Heart right ventricle (tissue), 16 donors: ENCODE measurements around the gene RAMP1. TPM values are rescaled to one million over a fixed set of nuclear protein-coding genes. Genes with fewer than 3 reads are reported as not detected.

Source experiments
- ATAC-seq, 8 donors: fragments of 200-7000 bp; cut with Tn5 transposase; one replicate each; pipeline ENCODE4 v1.9.1; 2020; ENCODE audit warnings: mild to moderate bottlenecking in 8 of 8, moderate library complexity in 8 of 8, moderate number of reproducible peaks in 1 of 8
- DNase-seq, 2 donors: peaks; one replicate each; pipeline ENCODE4 v3.0.0-alpha.2; 2020
- H3K27ac ChIP-seq, 10 donors: fragments of 200-600 bp; sonication (generic) in 2 of 10; one replicate each; pipeline versions ENCODE4 v1.5.0 to v1.8.0; 2020 to 2022; ENCODE audit warnings: mild to moderate bottlenecking in 3 of 10
- H3K27me3 ChIP-seq, 7 donors: fragments of 200-600 bp; one replicate each; pipeline ENCODE4 v1.8.0; 2021 to 2022; ENCODE audit warnings: mild to moderate bottlenecking in 2 of 7
- H3K36me3 ChIP-seq, 9 donors: fragments of 200-600 bp; sonication (generic) in 1 of 9; one replicate each; pipeline versions ENCODE4 v1.5.0 to v1.8.0; 2020 to 2022; ENCODE audit warnings: mild to moderate bottlenecking in 2 of 9
- H3K4me1 ChIP-seq, 9 donors: fragments of 200-600 bp; sonication (generic) in 1 of 9; one replicate each; pipeline versions ENCODE4 v1.5.0 to v1.8.0; 2020 to 2022; ENCODE audit warnings: mild to moderate bottlenecking in 4 of 9
- H3K4me3 ChIP-seq, 10 donors: fragments of 200-600 bp; sonication (generic) in 2 of 10; one replicate each; pipeline versions ENCODE4 v1.5.0 to v1.8.0; 2020 to 2022; ENCODE audit warnings: mild to moderate bottlenecking in 7 of 10, moderate library complexity in 2 of 10
- H3K9me3 ChIP-seq, 11 donors: fragments of 200-600 bp in 10 of 11; sonication (generic) in 2 of 11; one replicate each; pipeline versions ENCODE4 v1.5.0 to v1.8.0; 2013 to 2022; ENCODE audit warnings: mild to moderate bottlenecking in 2 of 11, control low read depth in 1 of 11, moderate library complexity in 1 of 11
- WGBS, 2 donors: extraction: QIAGEN DNeasy Blood & Tissue Kit; methylation state at CpG; one replicate each; pipeline ENCODE4 v1.1.7; 2013; ENCODE audit warnings: inconsistent platforms in 1 of 2; 5-methylcytosine and 5-hydroxymethylcytosine counted together
- intact Hi-C, 10 donors: fragments of 100-400 bp; cut with DNase I; formaldehyde crosslinking; loops; one replicate each; pipeline versions ENCODE4 v1.11.1 to v1.14.2; 2022
- polyA plus RNA-seq, 2 donors: library from polyadenylated mRNA; stranded (reverse); fragments of 200-250 nt; gene quantifications; one replicate each; pipeline ENCODE4 v1.2.3, GENCODE V29; 2013
- total RNA-seq, 10 donors: library from RNA; stranded (reverse); fragmentation: NEBNext Ultra II Directional in 3 of 10; extraction: Animal tissue kit (Norgen Biotek cat#: 25700) in 3 of 10; gene quantifications; one replicate each; pipeline versions ENCODE4 v1.2.1 to v1.2.4, GENCODE V29; 2021 to 2023
- TF ChIP-seq, protein P1 (sequence below), 9 donors: fragments of 200-600 bp; sonication (generic) in 2 of 9; IDR thresholded peaks; one replicate each; pipeline versions ENCODE4 v1.5.0 to v1.8.0; 2021 to 2022; ENCODE audit warnings: antibody characterized with exemption in 9 of 9, mild to moderate bottlenecking in 5 of 9, moderate library complexity in 1 of 9
- donor health status: Arrhythmogenic right ventricular cardiomyopathy.
- donor health status: ischemic (EF 13 %, LVEDD 7.1; RV severe dilation, severe dysfunction).
- donor health status: healthy with polysubstance abuse.
- donor health status: DM: no; HTN: yes; CAD: no.
- donor health status: DM: no; HTN: no; CAD: no.
- donor health status: ischemic (EF 25% LVEDD 6.9; RV normal size, moderate dysfunction).
- donor health status: ischemic (EF 25% LVEDD 5.7; RV mildly dilated, moderate dysfunction).
- donor health status: healthy.
- donor health status: DM: yes; HTN: yes; CAD: no.
- donor health status: Ischemic cardiomyopathy.
- donor health status: ischemic (EF 35%, LVEDD 5.7; RV mildly dilated, moderate dysfunction).
- donor health status: nonischemic (EF 11% LVEDD 7.7; RV severe dilation, severe dysfunction).
- donor health status: DM: yes; HTN: yes; CAD: no.
- donor health status: PGD.
- donor health status: ischemic (EF 29% LVEDD 5.4; RV normal size, mild dysfunction).
- donor health status: nonischemic (EF 23%, LVEDD 6.1; RV moderate dilation, normal function).

The RAMP1 gene
- total and polyA plus RNA-seq, 12 donors: 52.7 to 1,549 (median 178) TPM

DNA sequence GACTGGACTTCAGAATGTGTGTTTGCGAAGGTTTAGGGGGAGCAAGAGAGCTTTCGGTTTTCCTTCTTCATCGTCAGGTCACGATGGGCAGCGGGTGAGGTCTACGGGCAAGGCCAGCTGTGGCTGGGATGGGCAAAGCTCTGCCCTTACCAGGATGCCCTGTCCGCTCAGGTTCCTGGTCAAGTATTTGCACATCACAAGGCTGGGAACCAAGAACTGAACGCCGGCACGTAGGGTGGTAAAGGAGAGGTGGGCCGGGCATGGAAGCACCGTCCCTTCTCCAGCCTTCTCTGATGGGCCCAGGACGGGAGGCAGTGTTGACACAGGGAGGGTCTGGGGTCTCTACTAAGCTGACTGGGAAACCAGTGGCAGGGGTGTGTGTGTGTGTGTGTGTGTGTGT lies 56.9 kb downstream of the RAMP1 start:
- Histone ChIP-seq H3K4me3 (no peak overlapping the region), H3K36me3 (no peaks in the 10 kb centered on the region), H3K27me3 (no peaks in the 10 kb centered on the region), H3K4me1 (peaks cover 0 to 7% (median 3%) of the 10 kb centered on the region in 9 donors), H3K27ac (no peak overlapping the region), H3K9me3 (no peaks in the 10 kb centered on the region)
- ATAC-seq (no peak), DNase-seq (no peak)
- intact Hi-C loops: no loop called here
- 95 to 98% methylated on average over 13 of the region's 13 CpGs for WGBS, 2 donors
- TF ChIP-seq, protein P1, sequence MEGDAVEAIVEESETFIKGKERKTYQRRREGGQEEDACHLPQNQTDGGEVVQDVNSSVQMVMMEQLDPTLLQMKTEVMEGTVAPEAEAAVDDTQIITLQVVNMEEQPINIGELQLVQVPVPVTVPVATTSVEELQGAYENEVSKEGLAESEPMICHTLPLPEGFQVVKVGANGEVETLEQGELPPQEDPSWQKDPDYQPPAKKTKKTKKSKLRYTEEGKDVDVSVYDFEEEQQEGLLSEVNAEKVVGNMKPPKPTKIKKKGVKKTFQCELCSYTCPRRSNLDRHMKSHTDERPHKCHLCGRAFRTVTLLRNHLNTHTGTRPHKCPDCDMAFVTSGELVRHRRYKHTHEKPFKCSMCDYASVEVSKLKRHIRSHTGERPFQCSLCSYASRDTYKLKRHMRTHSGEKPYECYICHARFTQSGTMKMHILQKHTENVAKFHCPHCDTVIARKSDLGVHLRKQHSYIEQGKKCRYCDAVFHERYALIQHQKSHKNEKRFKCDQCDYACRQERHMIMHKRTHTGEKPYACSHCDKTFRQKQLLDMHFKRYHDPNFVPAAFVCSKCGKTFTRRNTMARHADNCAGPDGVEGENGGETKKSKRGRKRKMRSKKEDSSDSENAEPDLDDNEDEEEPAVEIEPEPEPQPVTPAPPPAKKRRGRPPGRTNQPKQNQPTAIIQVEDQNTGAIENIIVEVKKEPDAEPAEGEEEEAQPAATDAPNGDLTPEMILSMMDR (IDR thresholded peaks at IDR 0.05): no peak

DNA sequence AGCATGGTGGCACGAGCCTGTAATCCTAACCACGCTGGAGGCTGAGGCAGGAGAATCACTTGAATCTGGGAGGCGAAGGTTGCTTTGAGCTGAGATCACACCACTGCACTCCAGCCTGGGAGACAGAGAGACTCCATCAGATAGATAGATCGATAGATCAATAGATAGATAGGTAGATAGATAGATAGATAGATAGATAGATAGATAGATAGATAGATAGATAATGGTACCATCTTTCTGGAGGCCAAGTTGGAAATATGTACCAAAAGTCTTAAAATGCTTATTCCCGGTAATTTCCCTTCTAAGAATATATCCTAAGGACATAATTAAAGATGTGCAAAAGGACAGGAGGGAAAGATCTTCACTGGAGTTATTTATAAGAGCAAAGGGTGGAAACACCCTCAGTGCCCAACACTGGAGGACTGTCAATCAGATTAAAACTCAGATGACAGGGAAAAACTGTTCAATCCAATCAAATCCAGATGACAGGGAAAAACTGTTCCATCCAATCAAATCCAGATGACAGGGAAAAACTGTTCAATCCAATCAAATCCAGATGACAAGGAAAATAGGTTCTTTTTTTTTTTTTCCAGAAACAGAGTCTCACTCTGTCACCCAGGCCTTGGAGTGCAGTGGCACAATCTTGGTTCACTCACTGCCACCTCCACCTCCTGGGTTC lies 58.4 kb downstream of the RAMP1 start:
- Histone ChIP-seq H3K36me3 (no peaks in the 10 kb centered on the region), H3K9me3 (no peaks in the 10 kb centered on the region), H3K27ac (no peak overlapping the region), H3K4me1 (peaks cover 0 to 7% (median 0%) of the 10 kb centered on the region in 9 donors), H3K4me3 (no peak overlapping the region), H3K27me3 (no peaks in the 10 kb centered on the region)
- intact Hi-C loops: no loop called here
- ATAC-seq (no peak), DNase-seq (no peak)
- TF ChIP-seq, protein P1 (IDR thresholded peaks at IDR 0.05): no peak
- WGBS, 2 donors: 93 to 95% methylated on average over 5 of the region's 5 CpGs

DNA sequence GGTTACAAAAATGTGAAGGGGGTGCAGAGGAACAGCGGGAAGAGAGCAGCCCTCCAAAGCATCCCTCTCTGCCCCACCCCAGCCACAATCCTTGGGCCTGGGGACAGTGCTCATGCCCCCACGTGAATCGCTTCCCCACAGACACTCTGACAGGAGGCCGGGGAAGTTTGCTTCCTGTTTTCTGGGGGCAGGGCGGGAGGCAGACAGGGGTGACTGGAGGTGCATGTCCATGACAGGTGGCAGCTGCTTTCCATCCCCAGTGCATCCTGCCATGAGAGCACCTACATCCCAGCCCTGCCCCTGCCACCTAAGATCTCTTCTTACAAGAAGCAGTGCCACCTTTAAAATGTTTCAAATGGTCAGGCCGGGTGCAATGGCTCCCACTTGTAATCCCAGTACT lies 60.2 kb downstream of the RAMP1 start:
- Histone ChIP-seq H3K4me3 (no peak overlapping the region), H3K27me3 (no peaks in the 10 kb centered on the region), H3K9me3 (no peaks in the 10 kb centered on the region), H3K4me1 (peaks cover 0 to 18% (median 8%) of the 10 kb centered on the region in 9 donors), H3K36me3 (no peaks in the 10 kb centered on the region), H3K27ac (no peak overlapping the region)
- WGBS, 2 donors: 56 to 58% methylated on average over 6 of the region's 6 CpGs
- DNase-seq: no peak
- intact Hi-C loops: no loop called here
- no peak for ATAC-seq
- TF ChIP-seq, protein P1 (IDR thresholded peaks at IDR 0.05): no peak

DNA sequence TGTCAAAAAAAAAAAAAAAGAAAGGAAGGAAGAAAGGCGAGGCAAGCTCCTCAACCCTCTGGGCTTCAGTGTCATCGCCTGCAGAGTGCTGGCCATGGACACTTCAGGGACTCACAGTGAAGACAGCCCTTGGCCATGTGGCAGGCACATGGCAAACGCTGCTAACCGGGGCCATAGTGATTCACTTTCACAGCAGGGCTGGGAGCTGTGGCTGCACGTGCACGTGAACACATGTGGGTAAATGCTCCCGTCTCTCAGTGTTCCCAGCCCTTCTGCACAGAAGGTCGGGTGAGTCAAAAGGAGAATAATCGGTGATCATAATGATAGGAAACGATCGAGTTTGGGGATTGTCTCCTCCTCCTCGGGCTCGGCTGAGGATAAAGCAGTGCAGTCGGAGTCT lies 61.2 kb downstream of the RAMP1 start:
- TF ChIP-seq, protein P1 (IDR thresholded peaks at IDR 0.05): no peak
- intact Hi-C loops: loop anchor here in 1 of 10 donors (5.0 kb wide), 1 partner anchor 47 kb away; the partner anchor contains the start of gene UBE2F
- no peak for DNase-seq
- no peaks in the 10 kb centered on the region for H3K36me3 ChIP-seq
- no peaks in the 10 kb centered on the region for H3K9me3 ChIP-seq
- H3K27me3 ChIP-seq: no peaks in the 10 kb centered on the region
- no peak overlapping the region for H3K4me3 ChIP-seq
- 86 to 89% methylated on average over 14 of the region's 14 CpGs for WGBS, 2 donors
- no peak overlapping the region for H3K27ac ChIP-seq
- peaks cover 0 to 18% (median 8%) of the 10 kb centered on the region in 9 donors for H3K4me1 ChIP-seq
- ATAC-seq: no peak
